Natural killer cell (primary cell): ENCODE results near the gene SECISBP2. TPM values are rescaled to one million over a fixed set of nuclear protein-coding genes. Genes with fewer than 3 reads are reported as not detected.

ENCODE experiments used
- ATAC-seq, 3 donors: fragments of 150-1000 bp in 2 of 3; fragments of 200-7000 bp in 1 of 3; cut with Tn5 transposase; 1 replicate in 1 of 3; 2 replicates in 2 of 3; pipeline ENCODE4 v1.10.0; 2021; ENCODE audit warnings: mild to moderate bottlenecking in 2 of 3, moderate library complexity in 2 of 3
- DNase-seq, 2 donors: peaks; one replicate each; pipeline versions ENCODE4 v3.0.0 to v3.0.0-alpha.2; 2013 to 2021; ENCODE audit warnings: mixed read lengths in 1 of 2
- H3K27ac ChIP-seq: one replicate; pipeline ENCODE4 v1.5.1; 2013; ENCODE audit warnings: mild to moderate bottlenecking, low read length
- H3K27me3 ChIP-seq: one replicate; pipeline ENCODE4 v1.6.1; 2013; ENCODE audit warnings: low read length; ENCODE audit not compliant: control insufficient read depth, insufficient read depth
- H3K36me3 ChIP-seq: one replicate; pipeline ENCODE4 v1.6.1; 2013; ENCODE audit warnings: low read length; ENCODE audit not compliant: control insufficient read depth, insufficient read depth
- H3K4me1 ChIP-seq: one replicate; pipeline ENCODE4 v1.6.1; 2013; ENCODE audit warnings: low read length; ENCODE audit not compliant: control insufficient read depth, insufficient read depth
- H3K4me3 ChIP-seq: one replicate; pipeline ENCODE4 v1.5.1; 2013; ENCODE audit warnings: low read length
- H3K9me3 ChIP-seq: one replicate; pipeline ENCODE4 v1.6.1; 2013; ENCODE audit warnings: low read length; ENCODE audit not compliant: control insufficient read depth, insufficient read depth
- H3K27ac Mint-ChIP-seq, 2 donors: one replicate each; pipeline ENCODE4 v1.8.0; 2022; ENCODE audit warnings: mild to moderate bottlenecking in 2 of 2, mixed read lengths in 2 of 2, moderate library complexity in 1 of 2
- H3K27me3 Mint-ChIP-seq, 2 donors: one replicate each; pipeline ENCODE4 v1.8.0; 2022; ENCODE audit warnings: low read depth in 2 of 2, mixed read lengths in 2 of 2
- H3K36me3 Mint-ChIP-seq: one replicate; pipeline ENCODE4 v1.8.0; 2022; ENCODE audit warnings: mixed read lengths
- H3K4me1 Mint-ChIP-seq, 2 donors: one replicate each; pipeline ENCODE4 v1.8.0; 2022; ENCODE audit warnings: mixed read lengths in 2 of 2
- H3K4me3 Mint-ChIP-seq: one replicate; pipeline ENCODE4 v1.8.0; 2022; ENCODE audit warnings: mild to moderate bottlenecking, moderate library complexity, mixed read lengths
- H3K9me3 Mint-ChIP-seq, 2 donors: one replicate each; pipeline ENCODE4 v1.8.0; 2022; ENCODE audit warnings: mixed read lengths in 2 of 2
- CTCF ChIP-seq: fragments of 200-600 bp; IDR thresholded peaks from one replicate; pipeline ENCODE4 v1.8.0; 2022; ENCODE audit warnings: antibody characterized with exemption
- WGBS: methylation state at CpG from one replicate; pipeline ENCODE4 v1.1.7; 2013; ENCODE audit warnings: missing lambda C conversion rate; ENCODE audit not compliant: insufficient coverage; 5-methylcytosine and 5-hydroxymethylcytosine counted together
- intact Hi-C: fragments of 100-400 bp; cut with micrococcal nuclease; formaldehyde crosslinking; loops from one replicate; pipeline ENCODE4 v1.14.2; 2022
- total RNA-seq, 4 donors: library from RNA; stranded (reverse); fragments of 120-200 nt in 1 of 4; gene quantifications; one replicate each; pipeline versions ENCODE4 v1.2.3 to v1.2.4, GENCODE V29; 2013 to 2022

The SECISBP2 gene
- total RNA-seq, 3 donors from 2014 or later (not counting 1 experiment from before 2014, with no cell fraction given) = 79.5 to 95.8 (median 88.7) TPM

GRCh38 chr9:89400403-89401116, 82.3 kb downstream of the SECISBP2 start:
- no peak overlapping the region for H3K4me3 ChIP-seq
- peaks cover 36% of the 10 kb centered on the region for H3K4me1 ChIP-seq
- H3K27me3 Mint-ChIP-seq = no peaks in the 10 kb centered on the region
- H3K9me3 ChIP-seq = no peaks in the 10 kb centered on the region
- peaks cover 7% of the 10 kb centered on the region for H3K36me3 Mint-ChIP-seq
- intact Hi-C loops = no loop called here
- 29% methylated on average over 12 of the region's 12 CpGs for WGBS
- H3K27me3 ChIP-seq = no peaks in the 10 kb centered on the region
- peaks cover 38 to 45% of the 10 kb centered on the region in 2 donors for H3K4me1 Mint-ChIP-seq
- no peak for TF ChIP-seq CTCF
- H3K27ac Mint-ChIP-seq = peak overlapping the region; percentile 77 to 83
- H3K9me3 Mint-ChIP-seq = no peaks in the 10 kb centered on the region
- ATAC-seq (peak; percentile 54 to 76 (median 71)), DNase-seq (no peak)
- peaks cover 80% of the 10 kb centered on the region for H3K36me3 ChIP-seq
- peak overlapping the region; percentile 45 for H3K27ac ChIP-seq
- H3K4me3 Mint-ChIP-seq = peak overlapping the region; percentile 41

GRCh38 chr9:89402695-89403427, 84.6 kb downstream of the SECISBP2 start:
- Histone ChIP-seq H3K9me3 (peaks cover 6% of the 10 kb centered on the region), H3K27ac (no peak overlapping the region), H3K4me1 (peaks cover 59% of the 10 kb centered on the region), H3K36me3 (peaks cover 59% of the 10 kb centered on the region), H3K27me3 (no peaks in the 10 kb centered on the region), H3K4me3 (no peak overlapping the region)
- Mint-ChIP-seq H3K27me3 (no peaks in the 10 kb centered on the region), H3K27ac (peak overlapping the region in 1 of 2 donors; percentile 77), H3K4me3 (no peak overlapping the region), H3K9me3 (peaks cover 0 to 4% of the 10 kb centered on the region in 2 donors), H3K4me1 (peaks cover 61 to 68% of the 10 kb centered on the region in 2 donors), H3K36me3 (peaks cover 4% of the 10 kb centered on the region)
- ATAC-seq (no peak), DNase-seq (no peak)
- intact Hi-C loops = no loop called here
- 91% methylated on average over 14 of the region's 14 CpGs for WGBS
- no peak for TF ChIP-seq CTCF

GRCh38 chr9:89404074-89404473, 85.8 kb downstream of the SECISBP2 start:
- 82% methylated on average over 11 of the region's 11 CpGs for WGBS
- Mint-ChIP-seq H3K9me3 (peaks cover 0 to 4% of the 10 kb centered on the region in 2 donors), H3K4me1 (peaks cover 72 to 79% of the 10 kb centered on the region in 2 donors), H3K27me3 (no peaks in the 10 kb centered on the region), H3K4me3 (peak overlapping the region; percentile 47), H3K27ac (peak overlapping the region; percentile 73 to 91), H3K36me3 (no peaks in the 10 kb centered on the region)
- Histone ChIP-seq H3K36me3 (peaks cover 47% of the 10 kb centered on the region), H3K4me3 (no peak overlapping the region), H3K27me3 (no peaks in the 10 kb centered on the region), H3K4me1 (peaks cover 71% of the 10 kb centered on the region), H3K9me3 (peaks cover 6% of the 10 kb centered on the region), H3K27ac (no peak overlapping the region)
- DNase-seq (no peak), ATAC-seq (no peak)
- intact Hi-C loops = no loop called here
- TF ChIP-seq CTCF = no peak
